Panc1 (cell line): ENCODE measurements around the gene ZMYM2. TPM values are rescaled to one million over a fixed set of nuclear protein-coding genes. Genes with fewer than 3 reads are reported as not detected.
"Not testable (repeated sequence)": the region's sequence is repeated elsewhere in the genome, so short reads cannot be mapped to it uniquely, and the experiment has no call there.

Source experiments
- ATAC-seq: fragments of 200-7000 bp; cut with Tn5 transposase; 2 replicates; pipeline ENCODE4 v1.9.1; 2020; ENCODE audit warnings: mild to moderate bottlenecking, moderate library complexity
- BruUV-seq: library from RNA; stranded (reverse); fragments of 400-500 nt; replicated peaks from 2 replicates; lab custom pipeline; 2021; lab: Mats Ljungman, UMichigan
- CTCF ChIA-PET: fragments of 300-600 bp; sonication (Branson Sonifier 250); formaldehyde crosslinking; loops from one replicate; lab custom pipeline; 2022; ENCODE audit warnings: antibody characterized with exemption; lab: Charles Lee
- POLR2A ChIA-PET: fragments of 300-600 bp; sonication (Branson Sonifier 250); formaldehyde crosslinking; loops from one replicate; lab custom pipeline; 2022; ENCODE audit warnings: antibody characterized with exemption; lab: Charles Lee
- DNase-seq: peaks from one replicate; pipeline ENCODE4 v3.0.0-alpha.2; 2010; ENCODE audit warnings: low read depth, low spot score
- H3K27ac ChIP-seq: 2 replicates; pipeline ENCODE4 v1.5.1; 2011; ENCODE audit warnings: mild to moderate bottlenecking, low read length, inconsistent platforms
- H3K27me3 ChIP-seq: fragments of 200-500 bp; sonication (Bioruptor generic); 2 replicates; pipeline ENCODE4 v1.6.0; 2014; ENCODE audit warnings: low read length, inconsistent platforms; ENCODE audit not compliant: control insufficient read depth, insufficient read depth
- H3K36me3 ChIP-seq: fragments of 200-500 bp; sonication (Bioruptor generic); 2 replicates; pipeline ENCODE4 v1.5.1; 2014; ENCODE audit warnings: inconsistent platforms, mild to moderate bottlenecking, low read length, moderate library complexity; ENCODE audit not compliant: control insufficient read depth, insufficient read depth
- H3K4me1 ChIP-seq: 2 replicates; pipeline ENCODE4 v1.5.1; 2011; ENCODE audit warnings: inconsistent platforms, mild to moderate bottlenecking, low read length, moderate library complexity; ENCODE audit not compliant: control insufficient read depth, insufficient read depth
- H3K4me3 ChIP-seq, 2 experiments: 2 replicates each; pipeline ENCODE4 v1.5.1; 2011 to 2012; ENCODE audit warnings: low read depth in 2 of 2, low read length in 2 of 2, mild to moderate bottlenecking in 2 of 2, inconsistent platforms in 1 of 2, moderate library complexity in 1 of 2
- H3K9me3 ChIP-seq: fragments of 200-500 bp; sonication (Bioruptor generic); 2 replicates; pipeline ENCODE4 v1.5.1; 2014; ENCODE audit warnings: low read depth, mild to moderate bottlenecking, inconsistent platforms, low read length, moderate library complexity; ENCODE audit not compliant: control insufficient read depth, insufficient read depth
- CTCF ChIP-seq: fragments of 450-650 bp; IDR thresholded peaks from 2 replicates; pipeline ENCODE4 v1.5.1; 2017; ENCODE audit warnings: mild to moderate bottlenecking
- POLR2AphosphoS5 ChIP-seq: IDR thresholded peaks from 2 replicates; pipeline ENCODE4 v1.6.1; 2012; ENCODE audit warnings: mild to moderate bottlenecking, low read depth, low read length, moderate library complexity
- SIN3A ChIP-seq: IDR thresholded peaks from 2 replicates; pipeline ENCODE4 v1.6.1; 2012; ENCODE audit warnings: low read depth, mild to moderate bottlenecking, low read length, moderate library complexity, borderline replicate concordance; ENCODE audit not compliant: insufficient read depth
- TCF7L2 ChIP-seq: IDR thresholded peaks from 2 replicates; pipeline ENCODE4 v1.6.1; 2011; ENCODE audit warnings: mild to moderate bottlenecking, low read depth, low read length, inconsistent platforms
- in situ Hi-C: cut with HindIII; loops from 2 replicates; pipeline ENCODE4 v1.10.0; 2016; ENCODE audit warnings: low sequenced_read_pairs, low pct_unique_long_range_greater_than_20kb
- intact Hi-C: fragments of 100-400 bp; cut with micrococcal nuclease; formaldehyde crosslinking; loops from one replicate; pipeline ENCODE4 v1.10.0; 2022; ENCODE audit not compliant: unreplicated experiment
- total RNA-seq: library from RNA; stranded (reverse); gene quantifications from one replicate; pipeline ENCODE4 v1.2.1, GENCODE V29; 2021; ENCODE audit not compliant: unreplicated experiment
- TF ChIP-seq, protein P1 (sequence below), 2 experiments: IDR thresholded peaks; 2 replicates each; pipeline ENCODE4 v1.6.1; 2011 to 2012; ENCODE audit warnings: low read depth in 2 of 2, control low read depth in 1 of 2, low read length in 1 of 2, mild to moderate bottlenecking in 1 of 2, moderate library complexity in 1 of 2; ENCODE audit not compliant: insufficient read depth in 1 of 2

The ZMYM2 gene
- total RNA-seq, 1 experiment from 2014 or later, result 64.3 TPM

GRCh38 chr13:20037908-20038307 is 79.4 kb downstream of the ZMYM2 start:
- in situ Hi-C loops (no loop called here), intact Hi-C loops (no loop called here)
- DNase-seq (no peak), ATAC-seq (no peak)
- ChIA-PET CTCF (no interaction called here), POLR2A (no interaction called here)
- no peak overlapping the region for H3K4me3 ChIP-seq
- peaks cover 13% of the 10 kb centered on the region for H3K36me3 ChIP-seq
- H3K27me3 ChIP-seq, result no peaks in the 10 kb centered on the region
- no peaks in the 10 kb centered on the region for H3K4me1 ChIP-seq
- no peaks in the 10 kb centered on the region for H3K9me3 ChIP-seq
- TSS peak; percentile 27 for BruUV-seq
- TF ChIP-seq POLR2AphosphoS5 (no peak), SIN3A (no peak), TCF7L2 (no peak), CTCF (no peak)
- TF ChIP-seq, protein P1, sequence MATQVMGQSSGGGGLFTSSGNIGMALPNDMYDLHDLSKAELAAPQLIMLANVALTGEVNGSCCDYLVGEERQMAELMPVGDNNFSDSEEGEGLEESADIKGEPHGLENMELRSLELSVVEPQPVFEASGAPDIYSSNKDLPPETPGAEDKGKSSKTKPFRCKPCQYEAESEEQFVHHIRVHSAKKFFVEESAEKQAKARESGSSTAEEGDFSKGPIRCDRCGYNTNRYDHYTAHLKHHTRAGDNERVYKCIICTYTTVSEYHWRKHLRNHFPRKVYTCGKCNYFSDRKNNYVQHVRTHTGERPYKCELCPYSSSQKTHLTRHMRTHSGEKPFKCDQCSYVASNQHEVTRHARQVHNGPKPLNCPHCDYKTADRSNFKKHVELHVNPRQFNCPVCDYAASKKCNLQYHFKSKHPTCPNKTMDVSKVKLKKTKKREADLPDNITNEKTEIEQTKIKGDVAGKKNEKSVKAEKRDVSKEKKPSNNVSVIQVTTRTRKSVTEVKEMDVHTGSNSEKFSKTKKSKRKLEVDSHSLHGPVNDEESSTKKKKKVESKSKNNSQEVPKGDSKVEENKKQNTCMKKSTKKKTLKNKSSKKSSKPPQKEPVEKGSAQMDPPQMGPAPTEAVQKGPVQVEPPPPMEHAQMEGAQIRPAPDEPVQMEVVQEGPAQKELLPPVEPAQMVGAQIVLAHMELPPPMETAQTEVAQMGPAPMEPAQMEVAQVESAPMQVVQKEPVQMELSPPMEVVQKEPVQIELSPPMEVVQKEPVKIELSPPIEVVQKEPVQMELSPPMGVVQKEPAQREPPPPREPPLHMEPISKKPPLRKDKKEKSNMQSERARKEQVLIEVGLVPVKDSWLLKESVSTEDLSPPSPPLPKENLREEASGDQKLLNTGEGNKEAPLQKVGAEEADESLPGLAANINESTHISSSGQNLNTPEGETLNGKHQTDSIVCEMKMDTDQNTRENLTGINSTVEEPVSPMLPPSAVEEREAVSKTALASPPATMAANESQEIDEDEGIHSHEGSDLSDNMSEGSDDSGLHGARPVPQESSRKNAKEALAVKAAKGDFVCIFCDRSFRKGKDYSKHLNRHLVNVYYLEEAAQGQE (IDR thresholded peaks at IDR 0.05; ENCODE audit: insufficient read depth in 1 of 2, low read depth in 2 of 2, low read length in 1 of 2), result no peak
- H3K27ac ChIP-seq, result no peak overlapping the region

DNA sequence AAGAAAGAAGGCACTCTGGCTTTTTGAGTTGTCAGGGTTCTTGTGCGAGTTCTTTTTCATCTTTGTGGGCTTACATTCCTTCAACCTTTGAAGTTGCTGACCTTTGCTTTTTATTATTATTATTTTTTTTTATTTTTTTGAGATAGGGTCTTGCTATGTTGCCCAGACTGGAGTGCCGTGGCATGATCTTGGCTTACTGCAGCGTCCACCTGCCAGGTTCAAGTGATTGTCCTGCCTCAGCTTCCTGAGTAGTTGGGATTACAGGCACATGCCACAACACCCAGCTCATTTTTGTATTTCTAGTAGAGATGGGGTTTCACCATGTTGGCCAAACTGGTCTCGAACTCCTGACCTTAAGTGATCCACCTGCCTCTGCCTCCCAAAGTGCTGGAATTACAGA is 84.1 kb downstream of the ZMYM2 start:
- H3K27ac ChIP-seq, DNase-seq, in situ Hi-C loops, H3K9me3 ChIP-seq, intact Hi-C loops, POLR2A ChIA-PET, H3K4me3 ChIP-seq, H3K36me3 ChIP-seq, BruUV-seq, H3K4me1 ChIP-seq, ATAC-seq, H3K27me3 ChIP-seq, CTCF ChIA-PET: not testable (repeated sequence)

- BruUV-seq, result no TSS peak
- POLR2A ChIA-PET, result no interaction called here
- TF ChIP-seq TCF7L2 (no peak), POLR2AphosphoS5 (no peak), CTCF (no peak), SIN3A (no peak)
- TF ChIP-seq, protein P1 (IDR thresholded peaks at IDR 0.05; ENCODE audit: insufficient read depth in 1 of 2, low read depth in 2 of 2, low read length in 1 of 2), result no peak
- Histone ChIP-seq H3K27ac (no peak overlapping the region), H3K36me3 (no peaks in the 10 kb centered on the region; the same call in 1 of the 2 replicates), H3K9me3 (no peaks in the 10 kb centered on the region), H3K4me3 (no peak overlapping the region), H3K27me3 (no peaks in the 10 kb centered on the region), H3K4me1 (no peaks in the 10 kb centered on the region)
- in situ Hi-C loops, result no loop called here
- ATAC-seq (no peak; the same call in 1 of the 2 replicates), DNase-seq (no peak)
- intact Hi-C loops, result no loop called here
- CTCF ChIA-PET, result no interaction called here
These were observed 84.8 kb downstream of the ZMYM2 start for GRCh38 chr13:20043207-20043925.
